ENCODE data around the gene PREPL. TPM values are rescaled to one million over a fixed set of nuclear protein-coding genes. Genes with fewer than 3 reads are reported as not detected.
"Not testable (repeated sequence)": the region's sequence is repeated elsewhere in the genome, so short reads cannot be mapped to it uniquely, and the experiment has no call there.

Gene PREPL
- total and polyA plus RNA-seq, 7 experiments from 2014 or later, result 16.8 to 41.9 (median 25.8) TPM

GRCh38 chr2:44388877-44389276 lies 27.6 kb upstream of the PREPL start:
- no peak overlapping the region for H3K27ac Mint-ChIP-seq
- intact Hi-C loops (cut with micrococcal nuclease), result loop anchor here in 1 of 2 donors (5.0 kb wide), 1 partner anchor 302 kb away; no protein-coding TSS in a partner anchor
- peaks cover 7 to 43% (median 33%) of the 10 kb centered on the region in 5 donors for H3K36me3 Mint-ChIP-seq
- Histone ChIP-seq H3K27me3 (ENCODE audit: control insufficient read depth in 2 of 2, insufficient read depth in 2 of 2, low read length in 2 of 2) (no peaks in the 10 kb centered on the region), H3K27ac (ENCODE audit: low read depth, low read length) (no peak overlapping the region), H3K4me1 (ENCODE audit: control insufficient read depth in 2 of 2, insufficient read depth in 2 of 2, low read length in 2 of 2) (no peaks in the 10 kb centered on the region), H3K4me3 (ENCODE audit: low read length) (no peak overlapping the region), H3K9me3 (ENCODE audit: control insufficient read depth in 2 of 3, low read length in 3 of 3) (no peaks in the 10 kb centered on the region), H3K36me3 (ENCODE audit: control insufficient read depth in 2 of 3, insufficient read depth in 3 of 3, low read length in 3 of 3) (no peaks in the 10 kb centered on the region)
- H3K27me3 Mint-ChIP-seq, result no peaks in the 10 kb centered on the region
- ATAC-seq, result no peak
- H3K4me3 Mint-ChIP-seq, result no peak overlapping the region
- POLR2A ChIA-PET, result no interaction called here
- H3K9me3 Mint-ChIP-seq, result peaks cover 0 to 25% (median 4%) of the 10 kb centered on the region in 11 donors
- no peak for DNase-seq
- CTCF ChIA-PET, result no interaction called here
- H3K4me1 Mint-ChIP-seq, result peaks cover 3 to 48% (median 22%) of the 10 kb centered on the region in 7 donors

GRCh38 chr2:44385226-44385625 lies 23.9 kb upstream of the PREPL start:
- Mint-ChIP-seq H3K4me1 (peaks cover 3 to 53% (median 25%) of the 10 kb centered on the region in 7 donors), H3K36me3 (peaks cover 7 to 61% (median 47%) of the 10 kb centered on the region in 5 donors), H3K9me3 (peaks cover 0 to 25% (median 4%) of the 10 kb centered on the region in 11 donors), H3K27ac (peak overlapping the region in 1 of 9 donors; percentile 43)
- H3K27ac ChIP-seq (ENCODE audit: low read depth, low read length); H3K27me3 Mint-ChIP-seq; H3K4me3 Mint-ChIP-seq; H3K27me3 ChIP-seq (ENCODE audit: control insufficient read depth in 2 of 2, insufficient read depth in 2 of 2, low read length in 2 of 2); H3K4me3 ChIP-seq (ENCODE audit: low read length); H3K4me1 ChIP-seq (ENCODE audit: control insufficient read depth in 2 of 2, insufficient read depth in 2 of 2, low read length in 2 of 2); DNase-seq; H3K9me3 ChIP-seq (ENCODE audit: control insufficient read depth in 2 of 3, low read length in 3 of 3); ATAC-seq; H3K36me3 ChIP-seq (ENCODE audit: control insufficient read depth in 2 of 3, insufficient read depth in 3 of 3, low read length in 3 of 3): not testable (repeated sequence)
- ChIA-PET CTCF (interaction anchor here (0.7 kb wide), 1 partner anchor 312 kb away, joined by 3 read pairs; no protein-coding TSS in a partner anchor), POLR2A (interaction anchor here (0.7 kb wide), 1 partner anchor 9 kb away, joined by 3 read pairs; no protein-coding TSS in a partner anchor)
- intact Hi-C loops (cut with micrococcal nuclease), result loop anchor here in 1 of 2 donors (5.0 kb wide), 1 partner anchor 298 kb away; no protein-coding TSS in a partner anchor

DNA sequence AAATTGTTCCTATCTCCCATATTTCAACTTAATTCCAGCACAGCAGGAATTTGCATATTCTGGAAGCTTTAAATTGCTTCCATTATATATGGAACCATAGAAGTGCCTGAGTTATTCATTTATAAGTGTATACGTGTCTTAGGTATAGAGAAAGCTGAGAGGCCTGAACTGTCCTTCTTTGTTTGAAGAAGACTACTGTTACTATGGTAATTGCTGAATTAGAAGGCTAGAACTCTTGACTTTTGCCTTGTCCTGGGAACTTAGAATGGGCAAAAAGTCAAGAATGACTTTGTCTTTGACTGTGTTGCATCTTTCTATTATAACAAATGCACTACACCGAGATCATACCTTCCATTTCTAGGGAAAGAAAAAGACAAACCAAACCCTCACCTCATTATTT lies 16.2 kb upstream of the PREPL start:
- intact Hi-C loops (cut with micrococcal nuclease), result no loop called here
- DNase-seq (no peak), ATAC-seq (no peak)
- peaks cover 0 to 52% (median 42%) of the 10 kb centered on the region in 5 donors for H3K36me3 Mint-ChIP-seq
- Histone ChIP-seq H3K9me3 (ENCODE audit: control insufficient read depth in 2 of 3, low read length in 3 of 3) (no peaks in the 10 kb centered on the region), H3K27me3 (ENCODE audit: control insufficient read depth in 2 of 2, insufficient read depth in 2 of 2, low read length in 2 of 2) (no peaks in the 10 kb centered on the region), H3K4me1 (ENCODE audit: control insufficient read depth in 2 of 2, insufficient read depth in 2 of 2, low read length in 2 of 2) (no peaks in the 10 kb centered on the region), H3K36me3 (ENCODE audit: control insufficient read depth in 2 of 3, insufficient read depth in 3 of 3, low read length in 3 of 3) (no peaks in the 10 kb centered on the region), H3K27ac (ENCODE audit: low read depth, low read length) (no peak overlapping the region), H3K4me3 (ENCODE audit: low read length) (no peak overlapping the region)
- POLR2A ChIA-PET, result interaction anchor here (1.0 kb wide), 1 partner anchor 16 kb away, joined by 6 read pairs; the partner anchor contains the start of genes CAMKMT and PREPL
- CTCF ChIA-PET, result no interaction called here
- H3K4me3 Mint-ChIP-seq, result no peak overlapping the region
- H3K9me3 Mint-ChIP-seq, result no peaks in the 10 kb centered on the region
- no peak overlapping the region for H3K27ac Mint-ChIP-seq
- no peaks in the 10 kb centered on the region for H3K27me3 Mint-ChIP-seq
- peaks cover 0 to 17% (median 5%) of the 10 kb centered on the region in 7 donors for H3K4me1 Mint-ChIP-seq

GRCh38 chr2:44372246-44372645 lies 11.0 kb upstream of the PREPL start:
- ChIA-PET CTCF (interaction anchor here (0.7 kb wide), 1 partner anchor 465 kb away, joined by 3 read pairs; no protein-coding TSS in a partner anchor), POLR2A (interaction anchor here (0.6 to 1.3 kb wide), 2 partner anchors 10 to 180 kb away, joined by 3 to 4 read pairs; no protein-coding TSS in a partner anchor)
- no peak overlapping the region for H3K27ac ChIP-seq (ENCODE audit: low read depth, low read length)
- H3K4me1 ChIP-seq (ENCODE audit: control insufficient read depth in 2 of 2, insufficient read depth in 2 of 2, low read length in 2 of 2), result no peaks in the 10 kb centered on the region
- intact Hi-C loops (cut with micrococcal nuclease), result no loop called here
- no peak overlapping the region for H3K4me3 ChIP-seq (ENCODE audit: low read length)
- Mint-ChIP-seq H3K36me3 (peaks cover 0 to 28% (median 22%) of the 10 kb centered on the region in 5 donors), H3K9me3 (no peaks in the 10 kb centered on the region), H3K27ac (peak overlapping the region in 1 of 9 donors; percentile 16), H3K4me1 (peaks cover 8 to 42% (median 27%) of the 10 kb centered on the region in 7 donors), H3K27me3 (no peaks in the 10 kb centered on the region), H3K4me3 (peak overlapping the region in 1 of 10 donors; percentile 13)
- DNase-seq (no peak), ATAC-seq (no peak)
- no peaks in the 10 kb centered on the region for H3K27me3 ChIP-seq (ENCODE audit: control insufficient read depth in 2 of 2, insufficient read depth in 2 of 2, low read length in 2 of 2)
- H3K9me3 ChIP-seq (ENCODE audit: control insufficient read depth in 2 of 3, low read length in 3 of 3), result no peaks in the 10 kb centered on the region
- H3K36me3 ChIP-seq (ENCODE audit: control insufficient read depth in 2 of 3, insufficient read depth in 3 of 3, low read length in 3 of 3), result no peaks in the 10 kb centered on the region

DNA sequence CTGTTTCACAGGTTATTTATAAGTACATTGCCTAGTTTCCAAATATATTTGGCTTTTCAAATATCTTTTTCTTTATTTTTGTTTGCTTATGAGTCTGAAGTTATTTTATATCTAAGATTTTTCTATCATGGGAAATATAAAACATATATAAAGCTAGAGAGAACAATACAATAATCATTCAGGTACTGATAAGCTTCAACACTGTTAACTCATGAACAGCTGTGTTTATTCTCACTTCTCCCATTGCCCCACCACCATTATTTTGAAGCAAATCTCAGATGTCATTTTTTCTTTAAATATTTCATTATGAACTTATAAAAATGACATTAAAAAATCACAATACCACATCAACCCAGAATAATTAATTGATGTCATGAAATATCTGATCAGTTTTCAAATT lies 10.2 kb upstream of the PREPL start:
- peaks cover 0 to 26% (median 20%) of the 10 kb centered on the region in 5 donors for H3K36me3 Mint-ChIP-seq
- no peaks in the 10 kb centered on the region for H3K27me3 ChIP-seq (ENCODE audit: control insufficient read depth in 2 of 2, insufficient read depth in 2 of 2, low read length in 2 of 2)
- no peaks in the 10 kb centered on the region for H3K36me3 ChIP-seq (ENCODE audit: control insufficient read depth in 2 of 3, insufficient read depth in 3 of 3, low read length in 3 of 3)
- no peaks in the 10 kb centered on the region for H3K27me3 Mint-ChIP-seq
- DNase-seq (no peak), ATAC-seq (no peak)
- H3K9me3 ChIP-seq (ENCODE audit: control insufficient read depth in 2 of 3, low read length in 3 of 3), result no peaks in the 10 kb centered on the region
- H3K9me3 Mint-ChIP-seq, result no peaks in the 10 kb centered on the region
- CTCF ChIA-PET, result interaction anchor here (0.7 kb wide), 1 partner anchor 464 kb away, joined by 3 read pairs; no protein-coding TSS in a partner anchor
- H3K27ac ChIP-seq (ENCODE audit: low read depth, low read length), result no peak overlapping the region
- POLR2A ChIA-PET, result interaction anchor here (1.3 kb wide), 1 partner anchor 9 kb away, joined by 3 read pairs; no protein-coding TSS in a partner anchor
- H3K4me3 Mint-ChIP-seq, result no peak overlapping the region
- intact Hi-C loops (cut with micrococcal nuclease), result no loop called here
- no peak overlapping the region for H3K27ac Mint-ChIP-seq
- H3K4me1 Mint-ChIP-seq, result peaks cover 8 to 43% (median 28%) of the 10 kb centered on the region in 7 donors
- H3K4me3 ChIP-seq (ENCODE audit: low read length), result no peak overlapping the region
- no peaks in the 10 kb centered on the region for H3K4me1 ChIP-seq (ENCODE audit: control insufficient read depth in 2 of 2, insufficient read depth in 2 of 2, low read length in 2 of 2)

GRCh38 chr2:44369392-44369791 lies 8.1 kb upstream of the PREPL start:
- no peaks in the 10 kb centered on the region for H3K27me3 Mint-ChIP-seq
- H3K36me3 Mint-ChIP-seq, result peaks cover 0 to 29% (median 20%) of the 10 kb centered on the region in 5 donors
- H3K27ac ChIP-seq (ENCODE audit: low read depth, low read length), result no peak overlapping the region
- no peaks in the 10 kb centered on the region for H3K27me3 ChIP-seq (ENCODE audit: control insufficient read depth in 2 of 2, insufficient read depth in 2 of 2, low read length in 2 of 2)
- DNase-seq (no peak), ATAC-seq (no peak)
- H3K4me3 Mint-ChIP-seq, result no peak overlapping the region
- no peaks in the 10 kb centered on the region for H3K4me1 ChIP-seq (ENCODE audit: control insufficient read depth in 2 of 2, insufficient read depth in 2 of 2, low read length in 2 of 2)
- POLR2A ChIA-PET, result interaction anchor here (1.1 kb wide), 1 partner anchor 8 kb away, joined by 3 read pairs; the partner anchor contains the start of genes CAMKMT and PREPL
- H3K27ac Mint-ChIP-seq, result no peak overlapping the region
- no peaks in the 10 kb centered on the region for H3K9me3 Mint-ChIP-seq
- H3K36me3 ChIP-seq (ENCODE audit: control insufficient read depth in 2 of 3, insufficient read depth in 3 of 3, low read length in 3 of 3), result no peaks in the 10 kb centered on the region
- H3K9me3 ChIP-seq (ENCODE audit: control insufficient read depth in 2 of 3, low read length in 3 of 3), result no peaks in the 10 kb centered on the region
- peaks cover 8 to 58% (median 41%) of the 10 kb centered on the region in 7 donors for H3K4me1 Mint-ChIP-seq
- intact Hi-C loops (cut with micrococcal nuclease), result loop anchor here (10.0 kb wide), 2 partner anchors 1235 to 2005 kb away; partner anchors contain the start of gene COX7A2L (in 1 of the 2)
- CTCF ChIA-PET, result interaction anchor here (1.0 kb wide), 1 partner anchor 282 kb away, joined by 3 read pairs; no protein-coding TSS in a partner anchor
- no peak overlapping the region for H3K4me3 ChIP-seq (ENCODE audit: low read length)
